HG03159 (cell line): Measurements from ENCODE around the gene CD27.

Experiments
- ATAC-seq: cut with Tn5 transposase; IDR thresholded peaks from one replicate; pipeline ENCODE4 v1.9.1; 2021; ENCODE audit warnings: mild to moderate bottlenecking, moderate library complexity; ENCODE audit not compliant: unreplicated experiment

CD27 gene

GRCh38 chr12:6434205-6435140 lies 10.3 kb upstream of the CD27 start:
- no peak for ATAC-seq

GRCh38 chr12:6435961-6436715 lies 8.6 kb upstream of the CD27 start:
- no peak for ATAC-seq

- no peak for ATAC-seq
Observed at GRCh38 chr12:6437586-6437985, 7.2 kb upstream of the CD27 start.

- no peak for ATAC-seq
Observed at GRCh38 chr12:6438345-6438744, 6.4 kb upstream of the CD27 start.

- ATAC-seq = no peak
Observed at GRCh38 chr12:6440391-6440790, 4.4 kb upstream of the CD27 start.

GRCh38 chr12:6442836-6443235 lies 1.9 kb upstream of the CD27 start:
- no peak for ATAC-seq

GRCh38 chr12:6443361-6443983 lies 1.3 kb upstream of the CD27 start:
- ATAC-seq = no peak

GRCh38 chr12:6444031-6444430 lies 724 bp upstream of the CD27 start:
- no peak for ATAC-seq

GRCh38 chr12:6450091-6450868 lies 5.5 kb downstream of the CD27 start:
- no peak for ATAC-seq

GRCh38 chr12:6450869-6451347 lies 6.2 kb downstream of the CD27 start:
- no peak for ATAC-seq

GRCh38 chr12:6451348-6452244 lies 6.8 kb downstream of the CD27 start, which contains the start of gene TAPBPL:
TSS of gene TAPBPL (plus strand) at chr12:6452042. CDS start at chr12:6452249, 207 bp downstream.
- peak; percentile 68 for ATAC-seq

GRCh38 chr12:6452245-6452943 lies 7.6 kb downstream of the CD27 start:
- no peak for ATAC-seq

- ATAC-seq = no peak
Observed at GRCh38 chr12:6452944-6453630, 8.3 kb downstream of the CD27 start.

GRCh38 chr12:6457220-6457945 lies 12.6 kb downstream of the CD27 start:
- ATAC-seq = no peak

- ATAC-seq = no peak
Observed at GRCh38 chr12:6458281-6459003, 13.7 kb downstream of the CD27 start.

- no peak for ATAC-seq
Observed at GRCh38 chr12:6459004-6459337, 14.2 kb downstream of the CD27 start.

- ATAC-seq = no peak
Observed at GRCh38 chr12:6460751-6461371, 16.1 kb downstream of the CD27 start.
